DMS79 treated with DMSO at 0.1 percent for 48 hours (cell line): ENCODE measurements around the gene ZNRD2.
A peak's percentile ranks its signal among the peaks of the same experiment; 100 is the strongest.
"Not testable (repeated sequence)": the region's sequence is repeated elsewhere in the genome, so short reads cannot be mapped to it uniquely, and the experiment has no call there.

Experiments used
- DNase-seq: peaks from one replicate; lab custom pipeline; 2025; lab: John Stamatoyannopoulos, UW

ZNRD2 gene

GRCh38 chr11:65569973-65570918 is at the start of gene ZNRD2:
ZNRD2 (plus strand) TSS chr11:65570477; CDS start chr11:65570492, 15 bp downstream.
- peak; percentile 91 for DNase-seq

DNA sequence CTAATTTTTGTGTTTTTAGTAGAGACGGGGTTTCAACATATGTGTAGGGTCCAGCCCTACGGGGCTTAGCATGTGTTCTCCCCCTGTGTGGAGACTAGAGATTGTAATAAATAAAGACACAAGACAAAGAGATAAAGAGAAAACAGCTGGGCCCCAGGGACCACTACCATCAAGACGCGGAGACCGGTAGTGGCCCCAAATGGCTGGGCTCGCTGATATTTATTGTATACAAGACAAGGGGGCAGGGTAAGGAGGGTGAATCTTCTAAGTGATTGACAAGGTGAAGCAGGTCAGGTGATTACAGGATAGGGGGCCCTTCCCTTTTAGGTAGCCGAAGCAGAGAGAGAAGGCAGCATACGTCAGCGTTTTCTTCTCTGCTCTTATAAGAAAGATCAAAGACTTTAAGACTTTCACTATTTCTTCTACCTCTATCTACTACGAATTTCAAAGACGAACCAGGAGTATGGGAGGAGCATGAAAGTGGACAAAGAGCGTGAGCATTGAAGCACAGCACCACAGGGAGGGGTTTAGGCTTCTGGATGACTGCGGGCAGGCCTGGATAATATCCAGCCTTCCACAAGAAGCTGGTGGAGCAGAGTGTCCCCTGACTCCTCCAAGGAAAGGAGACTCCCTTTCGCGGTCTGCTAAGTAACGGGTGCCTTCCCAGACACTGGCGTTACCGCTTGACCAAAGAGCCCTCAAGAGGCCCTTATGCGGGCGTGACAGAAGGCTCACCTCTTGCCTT is 48.3 kb upstream of the ZNRD2 start:
- peak; percentile 41 for DNase-seq

DNA sequence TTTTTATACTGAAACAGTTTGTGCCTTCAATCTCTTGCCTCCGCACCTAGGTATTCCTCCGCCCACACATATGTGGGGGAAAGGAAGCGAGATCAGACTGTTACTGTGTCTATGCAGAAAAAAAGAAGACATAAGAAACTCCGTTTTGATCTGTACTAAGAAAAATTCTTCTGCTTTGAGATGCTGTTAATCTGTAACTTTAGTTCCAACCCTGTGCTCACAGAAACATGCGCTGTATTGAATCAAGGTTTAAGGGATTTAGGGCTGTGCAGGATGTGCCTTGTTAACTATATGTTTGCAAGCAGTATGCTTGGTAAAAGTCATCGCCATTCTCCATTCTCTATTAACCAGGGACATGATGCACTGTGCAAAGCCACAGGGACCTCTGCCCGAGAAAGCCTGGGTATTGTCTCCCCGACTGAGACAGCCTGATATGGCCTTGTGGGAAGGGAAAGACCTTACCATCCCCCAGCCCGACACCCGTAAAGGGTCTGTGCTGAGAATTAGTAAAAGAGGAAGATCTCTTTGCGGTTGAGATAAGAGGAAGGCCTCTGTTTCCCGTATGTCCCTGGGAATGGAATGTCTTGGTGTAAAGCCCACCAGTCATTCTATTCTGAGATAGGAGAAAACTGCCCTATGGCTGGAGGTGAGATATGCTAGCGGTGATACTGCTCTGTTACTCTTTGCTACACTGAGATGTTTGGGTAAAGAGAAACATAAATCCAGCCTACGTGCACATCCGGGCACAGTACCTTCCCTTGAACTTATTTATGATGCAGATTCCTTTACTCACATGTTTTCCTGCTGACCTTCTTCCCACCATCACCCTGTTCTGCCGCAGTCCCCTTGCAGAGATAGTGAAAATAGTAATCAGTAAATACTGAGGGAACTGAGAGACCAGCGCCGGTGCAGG is 47.3 kb upstream of the ZNRD2 start:
- DNase-seq = not testable (repeated sequence)

DNA sequence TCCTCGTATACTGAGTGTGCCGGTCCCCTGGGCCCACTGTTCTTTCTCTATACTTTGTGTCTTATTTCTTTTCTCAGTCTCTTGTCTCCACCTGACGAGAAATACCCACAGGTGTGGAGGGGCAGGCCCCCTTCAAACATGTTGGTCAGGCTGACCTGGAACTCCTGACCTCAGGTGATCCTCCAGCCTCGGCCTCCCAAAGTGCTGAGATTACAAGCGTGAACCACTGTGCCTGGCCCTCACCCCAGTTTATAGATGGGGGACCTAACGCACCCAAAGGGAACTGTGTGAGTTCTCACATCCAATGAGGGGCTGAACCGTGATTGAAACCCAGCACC is 46.7 kb upstream of the ZNRD2 start:
- DNase-seq = not testable (repeated sequence)

- peak; percentile 49 for DNase-seq
These were observed 46.1 kb upstream of the ZNRD2 start for GRCh38 chr11:65524014-65524740.

DNA sequence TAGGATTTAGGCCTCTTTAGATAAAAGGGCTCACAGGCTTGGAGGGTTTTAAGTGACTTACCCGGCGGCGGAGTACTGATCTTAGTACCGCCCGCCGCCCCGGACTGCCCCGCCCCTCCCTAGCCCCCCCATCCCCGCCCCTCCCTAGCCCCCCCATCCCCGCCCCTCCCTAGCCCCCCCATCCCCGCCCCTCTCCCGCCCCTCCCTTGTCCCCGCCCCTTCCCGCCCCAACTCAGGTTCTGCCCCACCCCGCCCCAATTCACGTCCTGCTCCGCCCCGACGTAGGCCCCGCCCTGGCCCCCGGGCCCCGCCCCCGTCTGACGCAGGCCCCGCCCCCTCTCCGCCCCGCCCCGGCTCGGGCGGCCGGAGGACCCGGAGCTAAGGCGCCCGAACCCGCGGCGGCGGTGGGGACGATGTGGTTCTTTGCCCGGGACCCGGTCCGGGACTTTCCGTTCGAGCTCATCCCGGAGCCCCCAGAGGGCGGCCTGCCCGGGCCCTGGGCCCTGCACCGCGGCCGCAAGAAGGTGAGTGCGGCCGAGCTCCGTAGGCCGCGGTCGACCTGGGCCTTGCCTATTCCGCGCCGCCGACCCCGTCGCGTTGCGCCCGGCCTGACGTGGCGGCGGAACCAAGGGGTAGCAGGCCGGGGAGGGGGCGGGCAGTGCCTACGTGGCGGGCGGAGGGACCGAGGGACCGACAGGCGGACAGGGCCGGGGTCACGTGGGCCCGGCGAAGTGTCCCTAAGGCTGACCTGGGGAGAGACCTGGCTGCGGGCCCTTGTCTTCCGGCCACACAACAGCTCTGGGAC is 45.3 kb upstream of the ZNRD2 start, which contains the start of gene SCYL1:
TSS of gene SCYL1 (plus strand) at position 343 of the 805 bp plus-strand sequence. CDS start at position 414, 71 bp downstream.
- DNase-seq = peak; percentile 49

GRCh38 chr11:65525546-65526480 is 44.5 kb upstream of the ZNRD2 start:
- peak; percentile 10 for DNase-seq

DNA sequence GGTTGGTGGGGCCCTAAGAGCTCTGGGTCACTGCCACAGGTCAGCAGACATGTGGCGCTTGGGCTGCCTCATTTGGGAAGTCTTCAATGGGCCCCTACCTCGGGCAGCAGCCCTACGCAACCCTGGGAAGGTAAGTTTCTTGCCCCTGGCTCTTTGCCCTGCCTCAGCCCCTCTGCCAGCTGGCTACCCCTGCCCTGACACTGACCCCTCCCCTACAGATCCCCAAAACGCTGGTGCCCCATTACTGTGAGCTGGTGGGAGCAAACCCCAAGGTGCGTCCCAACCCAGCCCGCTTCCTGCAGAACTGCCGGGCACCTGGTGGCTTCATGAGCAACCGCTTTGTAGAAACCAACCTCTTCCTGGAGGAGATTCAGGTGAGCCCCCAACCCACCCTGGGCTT is 43.5 kb upstream of the ZNRD2 start:
- no peak for DNase-seq

GRCh38 chr11:65528819-65529350 is 41.4 kb upstream of the ZNRD2 start:
- DNase-seq = no peak

DNA sequence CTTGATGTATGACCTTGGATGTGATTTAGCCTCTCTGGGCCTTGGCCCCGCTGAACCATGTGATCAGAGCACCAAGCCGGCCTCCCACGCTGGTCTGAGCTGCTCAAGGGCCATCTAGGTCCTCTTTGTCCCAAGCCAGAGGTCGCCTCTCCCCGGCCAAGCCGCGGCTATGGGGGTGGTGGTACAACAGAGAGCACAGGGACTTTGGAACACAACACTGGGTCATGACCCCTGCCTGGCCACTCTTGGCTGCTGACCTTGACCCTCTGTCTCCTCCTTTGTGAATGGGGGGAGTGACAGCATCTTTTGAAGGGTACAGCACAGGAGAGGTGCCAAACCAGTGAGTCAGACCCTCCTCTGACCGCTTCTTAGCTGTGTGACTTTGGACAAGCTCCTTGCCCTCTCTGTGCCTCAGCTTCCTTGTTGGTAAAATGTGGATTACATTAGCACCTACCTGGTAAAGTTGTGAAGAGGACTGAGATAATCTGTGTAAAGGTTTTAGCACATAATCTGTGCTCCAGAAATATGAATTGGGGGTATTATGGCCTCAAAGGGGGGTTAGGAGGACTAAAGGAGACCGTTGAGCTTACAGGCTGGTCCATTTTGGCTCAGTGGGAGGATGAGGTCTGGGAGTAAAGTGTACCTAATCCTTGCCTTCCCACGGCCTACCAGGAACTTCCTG is 40.7 kb upstream of the ZNRD2 start:
- no peak for DNase-seq

DNA sequence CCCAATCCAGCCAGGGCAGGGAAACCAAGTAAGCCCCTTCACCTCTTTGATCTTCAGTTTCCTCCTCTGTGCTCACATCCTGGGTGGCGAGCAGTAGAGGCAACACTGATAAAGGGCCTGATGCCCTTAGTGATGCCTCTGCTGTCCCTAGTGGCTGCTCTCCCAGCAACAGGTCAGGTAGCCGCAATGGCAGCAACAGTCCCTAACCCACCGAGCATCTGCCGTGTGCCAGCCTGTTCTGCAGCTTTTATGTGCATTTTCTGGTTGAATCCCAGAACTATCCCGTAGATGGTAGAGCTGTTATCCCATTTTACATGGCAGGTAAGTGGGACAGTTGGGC is 40.1 kb upstream of the ZNRD2 start:
- DNase-seq = no peak

GRCh38 chr11:65532388-65533064 is 37.8 kb upstream of the ZNRD2 start:
- no peak for DNase-seq

DNA sequence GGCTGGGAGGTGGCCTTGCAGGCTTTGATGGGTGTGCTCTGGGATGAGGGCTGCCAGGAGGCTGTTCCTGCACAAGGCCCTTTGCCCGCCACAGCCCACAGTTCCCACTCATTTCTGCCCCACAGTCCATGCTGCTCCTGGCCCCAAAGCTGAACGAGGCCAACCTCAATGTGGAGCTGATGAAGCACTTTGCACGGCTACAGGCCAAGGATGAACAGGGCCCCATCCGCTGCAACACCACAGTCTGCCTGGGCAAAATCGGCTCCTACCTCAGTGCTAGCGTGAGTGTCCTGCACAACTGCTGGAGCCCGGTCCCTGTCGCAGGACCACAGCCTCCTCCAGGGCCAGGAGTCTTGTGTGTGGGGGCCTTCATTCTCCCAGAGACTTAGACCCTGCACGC is 35.2 kb upstream of the ZNRD2 start:
- DNase-seq = no peak

- no peak for DNase-seq
These were observed 33.6 kb upstream of the ZNRD2 start for GRCh38 chr11:65536412-65537295.

DNA sequence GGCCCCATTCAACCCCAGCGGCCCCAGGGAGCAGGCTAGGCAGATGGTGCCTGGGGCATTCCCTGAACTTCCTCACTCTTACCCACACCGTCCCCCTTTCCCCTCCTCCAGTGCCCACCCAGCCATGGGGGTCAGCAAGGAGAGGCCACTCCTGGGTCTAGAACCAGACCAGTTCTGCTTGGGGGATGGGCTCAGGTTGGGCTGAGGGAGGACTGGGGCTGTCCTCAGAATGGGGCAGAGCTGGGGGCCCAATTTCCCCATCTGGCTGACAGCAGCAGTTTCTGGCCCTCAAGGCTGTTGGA is 33.0 kb upstream of the ZNRD2 start:
- DNase-seq = no peak

GRCh38 chr11:65537620-65538231 is 32.6 kb upstream of the ZNRD2 start:
- DNase-seq = no peak
